Mucosa of descending colon (tissue), 3 donors: Measurements from ENCODE around the gene RPS16. TPM values are rescaled to one million over a fixed set of nuclear protein-coding genes. Genes with fewer than 3 reads are reported as not detected.

Experiments used
- ATAC-seq: fragments of 200-7000 bp; cut with Tn5 transposase; one replicate; pipeline ENCODE4 v1.9.1; 2020; ENCODE audit warnings: mild to moderate bottlenecking, moderate library complexity
- DNase-seq, 3 donors: peaks; one replicate each; pipeline ENCODE4 v3.0.0-alpha.2; 2020
- H3K36me3 ChIP-seq: fragments of 200-600 bp; one replicate; pipeline ENCODE4 v1.8.0; 2021; ENCODE audit warnings: low read depth, mild to moderate bottlenecking
- H3K4me1 ChIP-seq: fragments of 200-600 bp; one replicate; pipeline ENCODE4 v1.8.0; 2021; ENCODE audit warnings: low read depth, mild to moderate bottlenecking
- H3K4me3 ChIP-seq: fragments of 200-600 bp; one replicate; pipeline ENCODE4 v1.8.0; 2021; ENCODE audit warnings: mild to moderate bottlenecking
- H3K9me3 ChIP-seq: fragments of 200-600 bp; one replicate; pipeline ENCODE4 v1.8.0; 2021; ENCODE audit warnings: mild to moderate bottlenecking
- intact Hi-C, 2 donors: fragments of 100-400 bp; cut with DNase I in 1 of 2; cut with micrococcal nuclease in 1 of 2; formaldehyde crosslinking; loops; one replicate each; pipeline versions ENCODE4 v1.11.0 to v1.11.1; 2022; cut with DNase I, micrococcal nuclease
- total RNA-seq, 3 donors: library from RNA; stranded (reverse); fragmentation: NEBNext Ultra II Directional in 2 of 3; extraction: Animal tissue kit (Norgen Biotek cat#: 25700) in 2 of 3; gene quantifications; one replicate each; pipeline versions ENCODE4 v1.2.1 to v1.2.4, GENCODE V29; 2021 to 2023
- TF ChIP-seq, protein P1 (sequence below): fragments of 200-600 bp; IDR thresholded peaks from one replicate; pipeline ENCODE4 v1.8.0; 2022; ENCODE audit warnings: antibody characterized with exemption, mild to moderate bottlenecking
- donor health status: DM: no; HTN: no; CAD: no; lungs with moderate emphysema.
- donor health status: DM: no; HTN: no; CAD: no.
- donor health status: DM: no; HTN: yes; CAD: no.

The RPS16 gene
- total RNA-seq, 3 donors from 2014 or later = 1,270 to 1,804 (median 1,507) TPM

DNA sequence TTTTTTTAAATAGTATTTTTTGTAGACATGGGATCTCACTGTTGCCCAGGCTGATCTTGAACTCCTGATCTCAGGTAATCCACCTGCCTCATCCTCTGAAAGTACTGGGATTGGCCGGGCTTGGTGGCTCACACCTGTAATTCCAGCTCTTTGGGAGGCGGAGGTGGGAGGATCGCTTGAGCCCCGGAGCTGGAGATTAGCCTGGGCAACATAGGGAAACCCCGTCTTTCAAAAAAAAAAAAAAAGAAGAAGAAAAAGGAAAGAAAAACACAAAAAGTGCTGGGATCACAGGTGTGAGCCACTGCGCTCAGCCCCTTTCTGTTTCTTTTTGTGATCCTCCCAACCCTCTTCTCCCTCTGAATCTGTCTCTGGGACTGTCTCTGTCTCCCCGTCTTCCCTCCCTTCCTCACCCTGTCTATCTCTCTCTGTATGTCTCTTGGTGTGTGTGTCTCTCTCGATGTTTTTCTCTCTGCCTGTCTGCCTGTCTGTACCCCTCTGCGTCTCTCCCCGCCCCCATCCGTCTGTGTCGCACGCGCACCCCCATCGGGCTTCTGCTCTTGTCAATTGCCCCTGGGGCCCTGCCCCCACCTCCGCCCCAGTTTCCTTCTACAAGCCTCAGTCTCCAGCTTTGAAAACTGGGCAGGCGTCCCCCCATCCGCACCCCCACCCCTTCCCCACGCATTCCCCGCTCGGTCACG lies 29.6 kb downstream of the RPS16 start:
- DNase-seq (peak in 2 of 3 donors; percentile 55 to 87), ATAC-seq (peak; percentile 0)
- no peaks in the 10 kb centered on the region for H3K36me3 ChIP-seq
- no peaks in the 10 kb centered on the region for H3K9me3 ChIP-seq
- peak overlapping the region; percentile 92 for H3K4me3 ChIP-seq
- intact Hi-C loops = no loop called here
- peaks cover 41% of the 10 kb centered on the region for H3K4me1 ChIP-seq
- TF ChIP-seq, protein P1, sequence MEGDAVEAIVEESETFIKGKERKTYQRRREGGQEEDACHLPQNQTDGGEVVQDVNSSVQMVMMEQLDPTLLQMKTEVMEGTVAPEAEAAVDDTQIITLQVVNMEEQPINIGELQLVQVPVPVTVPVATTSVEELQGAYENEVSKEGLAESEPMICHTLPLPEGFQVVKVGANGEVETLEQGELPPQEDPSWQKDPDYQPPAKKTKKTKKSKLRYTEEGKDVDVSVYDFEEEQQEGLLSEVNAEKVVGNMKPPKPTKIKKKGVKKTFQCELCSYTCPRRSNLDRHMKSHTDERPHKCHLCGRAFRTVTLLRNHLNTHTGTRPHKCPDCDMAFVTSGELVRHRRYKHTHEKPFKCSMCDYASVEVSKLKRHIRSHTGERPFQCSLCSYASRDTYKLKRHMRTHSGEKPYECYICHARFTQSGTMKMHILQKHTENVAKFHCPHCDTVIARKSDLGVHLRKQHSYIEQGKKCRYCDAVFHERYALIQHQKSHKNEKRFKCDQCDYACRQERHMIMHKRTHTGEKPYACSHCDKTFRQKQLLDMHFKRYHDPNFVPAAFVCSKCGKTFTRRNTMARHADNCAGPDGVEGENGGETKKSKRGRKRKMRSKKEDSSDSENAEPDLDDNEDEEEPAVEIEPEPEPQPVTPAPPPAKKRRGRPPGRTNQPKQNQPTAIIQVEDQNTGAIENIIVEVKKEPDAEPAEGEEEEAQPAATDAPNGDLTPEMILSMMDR = no peak

DNA sequence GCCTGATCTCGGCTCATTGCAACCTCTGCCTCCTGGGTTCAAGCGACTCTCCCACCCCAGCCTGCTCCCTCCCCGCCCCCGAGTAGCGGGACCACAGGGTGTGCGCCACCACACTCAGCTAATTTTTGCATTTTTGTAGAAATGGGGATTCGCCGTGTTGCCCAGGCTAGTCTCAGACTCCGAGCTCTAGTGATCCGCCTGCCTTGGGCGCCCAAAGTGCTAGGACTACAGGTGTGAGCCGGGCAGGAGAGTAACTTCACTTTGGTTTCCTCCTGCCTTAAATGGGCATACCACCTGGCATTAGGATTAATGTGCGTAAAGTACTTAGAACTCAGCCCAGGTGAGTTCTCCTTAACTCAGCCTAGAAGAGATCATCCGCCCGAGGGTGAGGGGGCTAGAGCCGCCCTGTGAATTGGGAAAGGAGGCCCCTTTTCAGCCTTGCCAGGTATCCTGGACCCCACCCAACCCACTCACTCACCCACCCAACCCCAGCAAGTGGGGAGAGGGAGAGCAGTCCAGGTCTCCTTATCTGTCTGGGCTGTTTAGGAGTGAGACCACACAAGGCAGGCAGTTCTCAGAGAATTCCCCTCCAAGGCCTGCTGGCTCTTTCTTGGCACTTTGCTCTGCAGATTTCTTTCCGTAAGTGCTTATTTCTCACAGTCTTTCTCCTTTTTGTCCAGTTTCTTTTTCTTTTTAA lies 30.3 kb downstream of the RPS16 start:
- ATAC-seq (no peak), DNase-seq (peak in 1 of 3 donors; percentile 61)
- H3K4me3 ChIP-seq = no peak overlapping the region
- H3K36me3 ChIP-seq = no peaks in the 10 kb centered on the region
- no peaks in the 10 kb centered on the region for H3K9me3 ChIP-seq
- peaks cover 40% of the 10 kb centered on the region for H3K4me1 ChIP-seq
- TF ChIP-seq, protein P1 = no peak
- intact Hi-C loops = no loop called here

- intact Hi-C loops = no loop called here
- Histone ChIP-seq H3K9me3 (no peaks in the 10 kb centered on the region), H3K36me3 (no peaks in the 10 kb centered on the region), H3K4me3 (no peak overlapping the region), H3K4me1 (peaks cover 52% of the 10 kb centered on the region)
- ATAC-seq (peak; percentile 49), DNase-seq (peak; percentile 96 to 99 (median 96))
- TF ChIP-seq, protein P1 = no peak
Measured at GRCh38 chr19:39403331-39404312, 32.1 kb downstream of the RPS16 start.

DNA sequence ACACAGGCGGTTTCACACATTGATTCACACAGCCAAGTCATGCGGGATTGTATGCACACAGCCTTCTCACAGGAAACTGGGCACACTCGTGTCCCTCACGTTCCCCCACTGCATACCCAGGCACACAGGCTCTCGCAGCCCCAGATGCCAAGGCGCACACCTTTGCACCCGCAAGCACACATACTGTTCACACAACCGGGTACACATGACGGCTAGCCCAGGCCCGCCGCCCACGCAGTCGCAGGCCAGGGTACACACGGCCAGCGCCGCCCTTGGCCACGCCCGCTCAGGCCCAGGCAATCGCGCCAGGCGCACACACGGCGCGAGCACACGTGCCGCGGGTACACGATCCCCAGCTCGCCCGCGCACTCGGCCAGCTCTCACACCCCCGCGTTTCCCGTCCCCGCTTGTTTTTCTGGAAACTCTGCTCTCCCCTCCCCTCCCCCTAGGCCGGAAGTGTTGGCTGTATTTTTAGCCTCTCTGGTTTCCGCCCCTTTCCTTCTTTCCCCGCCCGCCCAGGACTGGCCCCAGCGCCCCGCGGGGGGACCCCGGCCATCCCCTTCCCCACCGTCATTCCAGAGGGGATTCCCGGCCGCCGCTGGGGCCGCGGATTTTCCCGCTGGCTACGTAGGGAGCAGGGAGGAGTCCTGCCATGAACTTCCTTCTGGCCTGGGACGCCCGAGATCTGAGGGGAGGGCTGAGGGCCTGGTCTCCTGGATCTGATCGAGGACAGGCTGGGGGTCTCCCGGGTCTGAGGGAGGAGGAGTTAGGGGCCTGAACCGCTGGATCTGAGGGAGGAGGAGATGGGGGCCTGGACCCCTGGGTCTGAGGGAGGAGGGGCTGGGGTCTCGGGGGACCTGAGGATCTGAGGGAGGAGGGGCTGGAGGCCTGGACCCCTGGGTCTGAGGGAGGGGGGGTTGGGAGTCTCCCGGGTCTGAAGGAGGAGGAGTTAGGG lies 33.1 kb downstream of the RPS16 start:
- Histone ChIP-seq H3K9me3 (no peaks in the 10 kb centered on the region), H3K4me3 (no peak overlapping the region), H3K4me1 (peaks cover 62% of the 10 kb centered on the region), H3K36me3 (no peaks in the 10 kb centered on the region)
- DNase-seq (peak; percentile 90 to 96 (median 94)), ATAC-seq (peak; percentile 40)
- TF ChIP-seq, protein P1 = no peak
- intact Hi-C loops = no loop called here
